Endodermal cell (in vitro differentiated cells): Measurements from ENCODE around the gene CELA1. TPM values are rescaled to one million over a fixed set of nuclear protein-coding genes. Genes with fewer than 3 reads are reported as not detected.
A peak's percentile ranks its signal among the peaks of the same experiment; 100 is the strongest.

Experiments used
- DNase-seq: peaks from one replicate; pipeline ENCODE4 v3.0.0-alpha.2; 2017
- H3K27ac ChIP-seq: 2 replicates; pipeline ENCODE4 v1.5.1; 2013; ENCODE audit warnings: mild to moderate bottlenecking, low read depth, low read length, moderate library complexity
- H3K27me3 ChIP-seq: 2 replicates; pipeline ENCODE4 v1.6.1; 2013; ENCODE audit warnings: mild to moderate bottlenecking, low read length, moderate library complexity; ENCODE audit not compliant: insufficient read depth, control insufficient read depth, poor library complexity, severe bottlenecking
- H3K36me3 ChIP-seq: 2 replicates; pipeline ENCODE4 v1.7.0; 2013; ENCODE audit warnings: mild to moderate bottlenecking, low read length, moderate library complexity; ENCODE audit not compliant: control insufficient read depth, insufficient read depth
- H3K4me1 ChIP-seq: one replicate; pipeline ENCODE4 v1.7.0; 2013; ENCODE audit warnings: low read length; ENCODE audit not compliant: control insufficient read depth, insufficient read depth
- H3K4me3 ChIP-seq: 2 replicates; pipeline ENCODE4 v1.5.1; 2013; ENCODE audit warnings: mild to moderate bottlenecking, low read length, moderate library complexity
- H3K9ac ChIP-seq: 2 replicates; pipeline ENCODE4 v1.6.1; 2013; ENCODE audit warnings: mild to moderate bottlenecking, low read length, moderate library complexity; ENCODE audit not compliant: poor library complexity, severe bottlenecking; ENCODE audit errors: extremely low read depth
- H3K9me3 ChIP-seq: 2 replicates; pipeline ENCODE4 v1.6.1; 2013; ENCODE audit warnings: mild to moderate bottlenecking, low read length, moderate library complexity; ENCODE audit not compliant: control insufficient read depth
- H3K27ac Mint-ChIP-seq: 2 replicates; pipeline ENCODE4 v1.8.0; 2020; ENCODE audit warnings: mixed read lengths
- H3K27me3 Mint-ChIP-seq: 2 replicates; pipeline ENCODE4 v1.8.0; 2021; ENCODE audit warnings: mild to moderate bottlenecking, mixed read lengths; ENCODE audit not compliant: insufficient read depth
- H3K36me3 Mint-ChIP-seq: 2 replicates; pipeline ENCODE4 v1.8.0; 2020; ENCODE audit warnings: low read depth, mixed read lengths
- H3K4me1 Mint-ChIP-seq: 2 replicates; pipeline ENCODE4 v1.8.0; 2020; ENCODE audit warnings: mixed read lengths
- H3K4me3 Mint-ChIP-seq: 2 replicates; pipeline ENCODE4 v1.8.0; 2020; ENCODE audit warnings: mild to moderate bottlenecking, moderate library complexity, mixed read lengths
- H3K9me3 Mint-ChIP-seq: 2 replicates; pipeline ENCODE4 v1.8.0; 2020; ENCODE audit warnings: mild to moderate bottlenecking, mixed read lengths
- CTCF ChIP-seq: fragments of 200-600 bp; sonication (generic); conservative IDR thresholded peaks from 2 replicates; pipeline ENCODE4 v1.5.0; 2021; ENCODE audit warnings: antibody characterized with exemption, mild to moderate bottlenecking
- WGBS, 2 experiments: methylation state at CpG; one replicate each; pipeline versions ENCODE4 v1.1.5 to v1.1.7; 2013; ENCODE audit warnings: missing lambda C conversion rate in 2 of 2, mixed read lengths in 1 of 2; ENCODE audit not compliant: insufficient coverage in 1 of 2, insufficient read length in 1 of 2; 5-methylcytosine and 5-hydroxymethylcytosine counted together
- total RNA-seq, 2 donors: library from RNA; stranded (reverse); fragmentation: NEBNext Ultra II Directional in 1 of 2; extraction: Animal tissue kit (Norgen Biotek cat#: 25700) in 1 of 2; gene quantifications; 2 replicates in 1 of 2; 3 replicates in 1 of 2; pipeline ENCODE4 v1.2.1, GENCODE V29; 2021

The CELA1 gene
- total RNA-seq, 2 donors from 2014 or later, result not detected

GRCh38 chr12:51390457-51390856, 44.0 kb upstream of the CELA1 start:
- H3K27me3 Mint-ChIP-seq, result peaks cover 13% of the 10 kb centered on the region
- Histone ChIP-seq H3K9me3 (no peaks in the 10 kb centered on the region), H3K4me1 (peaks cover 23% of the 10 kb centered on the region), H3K27ac (no peak overlapping the region), H3K27me3 (peaks cover 15% of the 10 kb centered on the region), H3K9ac (peak overlapping the region; percentile 79), H3K4me3 (peak overlapping the region; percentile 90), H3K36me3 (peaks cover 6% of the 10 kb centered on the region)
- peak overlapping the region; percentile 87 for H3K4me3 Mint-ChIP-seq
- peak overlapping the region; percentile 93 for H3K27ac Mint-ChIP-seq
- no peak for TF ChIP-seq CTCF
- peaks cover 16% of the 10 kb centered on the region for H3K36me3 Mint-ChIP-seq
- peaks cover 42% of the 10 kb centered on the region for H3K4me1 Mint-ChIP-seq
- DNase-seq, result no peak
- WGBS, 2 experiments, result 89 to 100% methylated on average over 3 to 6 of the region's 6 CpGs
- H3K9me3 Mint-ChIP-seq, result no peaks in the 10 kb centered on the region

GRCh38 chr12:51389302-51389999, 43.0 kb upstream of the CELA1 start:
- peak; percentile 46 for DNase-seq
- Mint-ChIP-seq H3K9me3 (no peaks in the 10 kb centered on the region), H3K36me3 (peaks cover 15% of the 10 kb centered on the region), H3K27ac (no peak overlapping the region), H3K4me3 (no peak overlapping the region), H3K4me1 (peaks cover 37% of the 10 kb centered on the region), H3K27me3 (peaks cover 13% of the 10 kb centered on the region)
- no peak overlapping the region for H3K27ac ChIP-seq
- H3K9ac ChIP-seq, result no peak overlapping the region
- peaks cover 15% of the 10 kb centered on the region for H3K27me3 ChIP-seq
- H3K9me3 ChIP-seq, result no peaks in the 10 kb centered on the region
- no peak for TF ChIP-seq CTCF
- H3K36me3 ChIP-seq, result peaks cover 6% of the 10 kb centered on the region
- H3K4me1 ChIP-seq, result peaks cover 23% of the 10 kb centered on the region
- no peak overlapping the region for H3K4me3 ChIP-seq
- 89 to 100% methylated on average over 1 to 2 of the region's 2 CpGs for WGBS, 2 experiments

- Histone ChIP-seq H3K4me1 (peaks cover 23% of the 10 kb centered on the region), H3K27ac (no peak overlapping the region), H3K4me3 (no peak overlapping the region), H3K9ac (no peak overlapping the region), H3K27me3 (peaks cover 15% of the 10 kb centered on the region), H3K9me3 (no peaks in the 10 kb centered on the region), H3K36me3 (peaks cover 6% of the 10 kb centered on the region)
- H3K4me1 Mint-ChIP-seq, result peaks cover 41% of the 10 kb centered on the region
- H3K36me3 Mint-ChIP-seq, result peaks cover 9% of the 10 kb centered on the region
- peaks cover 11% of the 10 kb centered on the region for H3K27me3 Mint-ChIP-seq
- no peaks in the 10 kb centered on the region for H3K9me3 Mint-ChIP-seq
- DNase-seq, result no peak
- no peak overlapping the region for H3K4me3 Mint-ChIP-seq
- no peak for TF ChIP-seq CTCF
- no peak overlapping the region for H3K27ac Mint-ChIP-seq
- 91 to 93% methylated on average over 5 of the region's 5 CpGs for WGBS, 2 experiments
These were observed 42.4 kb upstream of the CELA1 start for GRCh38 chr12:51388846-51389245.
